ENCODE results near the gene CAMKK2.

CAMKK2 gene

DNA sequence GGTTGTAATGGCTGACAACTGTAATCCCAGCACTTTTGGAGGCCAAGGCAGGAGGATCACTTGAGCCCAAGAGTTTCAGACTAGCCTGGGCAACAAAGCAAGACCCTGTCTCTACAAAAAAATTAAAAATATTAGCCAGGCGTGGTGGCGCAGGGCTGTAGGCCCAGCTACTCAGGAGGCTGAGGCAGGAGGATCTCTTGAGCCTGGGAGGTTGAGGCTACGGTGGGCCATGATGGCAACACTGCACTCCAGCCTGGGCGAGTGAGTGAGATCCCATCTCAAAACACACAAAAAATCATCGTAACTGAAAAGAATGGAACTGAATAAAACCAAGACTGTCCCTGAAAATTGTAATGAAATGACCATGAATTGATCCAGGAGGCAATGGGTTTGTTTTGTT is 6.1 kb downstream of the CAMKK2 start:
- H3K9me2 ChIP-seq (replicated peaks; ENCODE audit: control insufficient read depth, low read length), result no peaks in the 10 kb centered on the region
- H3K79me2 ChIP-seq (ENCODE audit: control insufficient read depth, low read length), result peaks cover 83% of the 10 kb centered on the region

GRCh38 chr12:121289962-121290361 is 6.5 kb downstream of the CAMKK2 start:
- H3K4me3 ChIP-seq (ENCODE audit: low read length), result no peak overlapping the region
- H4K20me1 ChIP-seq (ENCODE audit: control insufficient read depth, insufficient read depth, low read depth, low read length), result 0 out of 2 replicates have a peak, but pooled peaks cover 3% of the 10 kb centered on the region
- H3K36me3 ChIP-seq (ENCODE audit: control insufficient read depth, low read length), result peaks cover 25% of the 10 kb centered on the region

More for the DNA sequence above, 6.1 kb downstream of the CAMKK2 start:
- TF ChIP-seq, protein P1, sequence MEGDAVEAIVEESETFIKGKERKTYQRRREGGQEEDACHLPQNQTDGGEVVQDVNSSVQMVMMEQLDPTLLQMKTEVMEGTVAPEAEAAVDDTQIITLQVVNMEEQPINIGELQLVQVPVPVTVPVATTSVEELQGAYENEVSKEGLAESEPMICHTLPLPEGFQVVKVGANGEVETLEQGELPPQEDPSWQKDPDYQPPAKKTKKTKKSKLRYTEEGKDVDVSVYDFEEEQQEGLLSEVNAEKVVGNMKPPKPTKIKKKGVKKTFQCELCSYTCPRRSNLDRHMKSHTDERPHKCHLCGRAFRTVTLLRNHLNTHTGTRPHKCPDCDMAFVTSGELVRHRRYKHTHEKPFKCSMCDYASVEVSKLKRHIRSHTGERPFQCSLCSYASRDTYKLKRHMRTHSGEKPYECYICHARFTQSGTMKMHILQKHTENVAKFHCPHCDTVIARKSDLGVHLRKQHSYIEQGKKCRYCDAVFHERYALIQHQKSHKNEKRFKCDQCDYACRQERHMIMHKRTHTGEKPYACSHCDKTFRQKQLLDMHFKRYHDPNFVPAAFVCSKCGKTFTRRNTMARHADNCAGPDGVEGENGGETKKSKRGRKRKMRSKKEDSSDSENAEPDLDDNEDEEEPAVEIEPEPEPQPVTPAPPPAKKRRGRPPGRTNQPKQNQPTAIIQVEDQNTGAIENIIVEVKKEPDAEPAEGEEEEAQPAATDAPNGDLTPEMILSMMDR (IDR thresholded peaks at IDR 0.05; ENCODE audit: low read depth, low read length, poor library complexity, severe bottlenecking), result no peak
- no peak for TF ChIP-seq EZH2phosphoT487 (IDR thresholded peaks at IDR 0.05; ENCODE audit: borderline replicate concordance, low read length)
- Histone ChIP-seq H3K36me3 (ENCODE audit: control insufficient read depth, low read length) (peaks cover 24% of the 10 kb centered on the region), H3K4me3 (ENCODE audit: low read length) (no peak overlapping the region), H3K4me1 (ENCODE audit: control insufficient read depth, low read length) (peaks cover 16% of the 10 kb centered on the region), H3F3A (ENCODE audit: control insufficient read depth, insufficient read depth) (no peaks in the 10 kb centered on the region), H3K27ac (ENCODE audit: low read depth, low read length) (no peak overlapping the region), H3K27me3 (ENCODE audit: control insufficient read depth, low read length) (no peaks in the 10 kb centered on the region), H4K20me1 (ENCODE audit: control insufficient read depth, insufficient read depth, low read depth, low read length) (0 out of 2 replicates have a peak, but pooled peaks cover 3% of the 10 kb centered on the region), H3K4me2 (ENCODE audit: low read length) (no peak overlapping the region), H3K9me3 (ENCODE audit: control insufficient read depth, insufficient read depth, low read length) (no peaks in the 10 kb centered on the region)

DNA sequence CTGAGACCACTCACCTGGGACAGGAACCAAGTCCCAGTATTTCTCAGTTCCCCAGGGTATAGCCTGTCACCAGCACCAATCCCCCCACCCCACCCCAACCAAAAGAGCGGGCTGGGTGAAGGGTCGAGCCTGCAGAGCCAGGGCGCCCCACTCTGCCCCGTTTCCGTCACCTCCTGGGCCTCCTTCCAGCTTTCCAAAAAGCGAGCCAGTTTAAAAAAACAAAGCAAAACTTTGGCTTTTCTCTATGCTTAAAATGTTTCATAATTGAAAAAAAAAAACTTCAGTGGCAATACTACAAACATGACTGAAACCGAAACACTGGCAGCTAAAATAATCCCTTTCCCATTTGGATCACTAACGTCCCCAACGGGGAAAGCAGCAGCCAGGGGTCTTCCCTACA is 7.5 kb downstream of the CAMKK2 start:
- no peaks in the 10 kb centered on the region for H3F3A ChIP-seq (ENCODE audit: control insufficient read depth, insufficient read depth)
- H3K27ac ChIP-seq (ENCODE audit: low read depth, low read length), result no peak overlapping the region
- peaks cover 11% of the 10 kb centered on the region; the same call in 1 of the 2 replicates for H3K4me1 ChIP-seq (ENCODE audit: control insufficient read depth, low read length)
- no peak overlapping the region for H3K4me3 ChIP-seq (ENCODE audit: low read length)
- H3K4me2 ChIP-seq (ENCODE audit: low read length), result no peak overlapping the region
- no peaks in the 10 kb centered on the region for H3K9me2 ChIP-seq (replicated peaks; ENCODE audit: control insufficient read depth, low read length)
- peaks cover 73% of the 10 kb centered on the region for H3K79me2 ChIP-seq (ENCODE audit: control insufficient read depth, low read length)
- H3K36me3 ChIP-seq (ENCODE audit: control insufficient read depth, low read length), result peaks cover 24% of the 10 kb centered on the region
- TF ChIP-seq EZH2phosphoT487 (IDR thresholded peaks at IDR 0.05; ENCODE audit: borderline replicate concordance, low read length), result no peak
- TF ChIP-seq, protein P1 (IDR thresholded peaks at IDR 0.05; ENCODE audit: low read depth, low read length, poor library complexity, severe bottlenecking), result no peak
- H3K27me3 ChIP-seq (ENCODE audit: control insufficient read depth, low read length), result no peaks in the 10 kb centered on the region
- 0 out of 2 replicates have a peak, but pooled peaks cover 3% of the 10 kb centered on the region for H4K20me1 ChIP-seq (ENCODE audit: control insufficient read depth, insufficient read depth, low read depth, low read length)
- H3K9me3 ChIP-seq (ENCODE audit: control insufficient read depth, insufficient read depth, low read length), result no peaks in the 10 kb centered on the region

More at GRCh38 chr12:121289962-121290361, 6.5 kb downstream of the CAMKK2 start:
- H3F3A ChIP-seq (ENCODE audit: control insufficient read depth, insufficient read depth), result no peaks in the 10 kb centered on the region
- H3K79me2 ChIP-seq (ENCODE audit: control insufficient read depth, low read length), result peaks cover 79% of the 10 kb centered on the region
- TF ChIP-seq EZH2phosphoT487 (IDR thresholded peaks at IDR 0.05; ENCODE audit: borderline replicate concordance, low read length), result no peak
- TF ChIP-seq, protein P1 (IDR thresholded peaks at IDR 0.05; ENCODE audit: low read depth, low read length, poor library complexity, severe bottlenecking), result no peak
- H3K4me2 ChIP-seq (ENCODE audit: low read length), result no peak overlapping the region
- H3K27me3 ChIP-seq (ENCODE audit: control insufficient read depth, low read length), result no peaks in the 10 kb centered on the region
- peaks cover 11% of the 10 kb centered on the region for H3K4me1 ChIP-seq (ENCODE audit: control insufficient read depth, low read length)
- no peaks in the 10 kb centered on the region for H3K9me3 ChIP-seq (ENCODE audit: control insufficient read depth, insufficient read depth, low read length)
- H3K27ac ChIP-seq (ENCODE audit: low read depth, low read length), result no peak overlapping the region
- no peaks in the 10 kb centered on the region for H3K9me2 ChIP-seq (replicated peaks; ENCODE audit: control insufficient read depth, low read length)

Measured in DOHH2 (cell line).